GM18505 (cell line): ENCODE results near the gene TMEM170B.
"Not testable (repeated sequence)": the region's sequence is repeated elsewhere in the genome, so short reads cannot be mapped to it uniquely, and the experiment has no call there.

Experiments
- ATAC-seq: cut with Tn5 transposase; IDR thresholded peaks from one replicate; pipeline ENCODE4 v1.9.1; 2021; ENCODE audit not compliant: unreplicated experiment
- POLR2A ChIP-seq: IDR thresholded peaks from 4 replicates; pipeline ENCODE4 v1.6.1; 2011; ENCODE audit warnings: borderline replicate concordance; ENCODE audit not compliant: insufficient read depth, insufficient read length; ENCODE audit errors: extremely low read depth

Gene TMEM170B

GRCh38 chr6:11538819-11539468, 1.4 kb downstream of the TMEM170B start:
- TF ChIP-seq POLR2A: no peak
- ATAC-seq: no peak

DNA sequence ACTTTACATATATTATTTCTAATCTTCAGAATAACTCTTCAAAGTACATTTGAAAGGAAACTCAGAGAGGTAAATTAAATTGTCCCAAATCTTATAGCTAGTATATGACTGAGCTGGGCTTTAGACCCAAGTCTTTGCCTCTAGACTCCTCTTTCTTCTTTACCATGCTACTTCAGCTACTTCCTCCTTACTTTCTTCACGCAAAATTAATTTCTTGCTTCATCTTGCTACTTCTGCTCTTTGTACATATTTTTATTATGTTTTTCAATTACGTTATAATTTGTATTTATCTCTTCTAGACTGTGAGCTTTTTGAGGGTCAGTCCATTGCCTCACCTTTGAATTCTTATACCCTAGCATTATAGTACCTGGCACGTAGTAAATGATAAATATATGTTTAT, 5.3 kb downstream of the TMEM170B start:
- ATAC-seq: no peak
- no peak for TF ChIP-seq POLR2A

- ATAC-seq: no peak
- no peak for TF ChIP-seq POLR2A
These were observed 6.5 kb downstream of the TMEM170B start for GRCh38 chr6:11543919-11544518.

DNA sequence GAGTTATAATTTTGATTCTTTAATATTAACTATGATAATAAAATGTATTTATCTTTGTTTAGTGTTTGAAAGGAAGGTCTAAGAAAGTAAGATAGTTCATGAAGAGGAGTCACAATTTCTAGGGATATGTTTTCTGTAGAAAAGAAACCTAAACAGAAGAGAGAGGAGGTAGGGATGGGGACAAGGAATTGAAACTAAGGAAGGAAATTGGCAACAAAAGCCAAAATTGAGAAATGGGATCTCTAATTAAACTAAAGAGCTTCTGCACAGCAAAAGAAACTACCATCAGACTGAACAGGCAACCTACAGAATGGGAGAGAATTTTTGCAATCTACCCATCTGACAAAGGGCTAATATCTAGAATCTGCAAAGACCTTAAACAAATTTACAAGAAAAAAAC, 10.3 kb downstream of the TMEM170B start:
- ATAC-seq: not testable (repeated sequence)

GRCh38 chr6:11548578-11548977, 11.0 kb downstream of the TMEM170B start:
- ATAC-seq: not testable (repeated sequence)

- no peak for ATAC-seq
- no peak for TF ChIP-seq POLR2A
These were observed 13.5 kb downstream of the TMEM170B start for GRCh38 chr6:11551053-11551452.

DNA sequence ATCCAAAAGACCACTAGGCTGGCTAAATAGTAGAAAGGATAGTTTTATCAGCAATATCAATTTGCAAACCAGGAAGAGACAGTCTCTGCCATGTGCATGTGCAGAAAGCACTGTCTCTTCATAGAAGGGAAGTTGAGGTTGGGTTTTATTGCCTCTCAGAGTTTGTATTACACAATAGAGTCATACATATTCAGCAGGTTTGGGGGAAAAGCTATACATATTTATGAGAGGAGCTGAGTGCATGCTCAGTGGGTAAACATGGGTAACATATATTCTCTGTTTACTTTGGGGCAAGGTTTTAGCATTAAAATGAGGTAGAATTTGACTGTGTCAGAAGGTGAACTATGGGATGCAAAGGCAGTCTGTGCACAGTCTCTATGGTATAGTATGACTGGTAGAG, 14.9 kb downstream of the TMEM170B start:
- no peak for TF ChIP-seq POLR2A

GRCh38 chr6:11553824-11554223, 16.3 kb downstream of the TMEM170B start:
- no peak for ATAC-seq
- no peak for TF ChIP-seq POLR2A

More for the DNA sequence above, 14.9 kb downstream of the TMEM170B start:
- no peak for ATAC-seq

DNA sequence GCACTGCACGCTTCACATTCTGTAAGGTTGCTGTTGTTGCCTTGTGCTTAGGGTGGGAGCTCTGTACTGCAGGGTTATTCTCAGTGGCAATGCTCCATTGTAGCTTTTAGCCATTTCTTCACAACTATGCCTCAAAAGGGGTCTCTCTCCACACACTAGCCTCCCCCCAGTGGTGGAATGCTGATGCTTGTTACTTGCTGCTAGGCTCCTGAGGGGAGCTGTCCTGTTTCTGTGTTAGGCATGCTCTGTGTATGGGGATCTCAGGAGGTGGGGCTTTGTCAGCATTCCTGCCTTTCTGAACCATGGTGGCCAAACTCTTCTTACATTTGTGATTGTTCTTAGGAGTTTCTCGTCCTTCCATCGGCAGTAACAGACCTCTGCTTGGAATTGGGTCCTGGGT, 18.8 kb downstream of the TMEM170B start:
- ATAC-seq: no peak
- TF ChIP-seq POLR2A: no peak

DNA sequence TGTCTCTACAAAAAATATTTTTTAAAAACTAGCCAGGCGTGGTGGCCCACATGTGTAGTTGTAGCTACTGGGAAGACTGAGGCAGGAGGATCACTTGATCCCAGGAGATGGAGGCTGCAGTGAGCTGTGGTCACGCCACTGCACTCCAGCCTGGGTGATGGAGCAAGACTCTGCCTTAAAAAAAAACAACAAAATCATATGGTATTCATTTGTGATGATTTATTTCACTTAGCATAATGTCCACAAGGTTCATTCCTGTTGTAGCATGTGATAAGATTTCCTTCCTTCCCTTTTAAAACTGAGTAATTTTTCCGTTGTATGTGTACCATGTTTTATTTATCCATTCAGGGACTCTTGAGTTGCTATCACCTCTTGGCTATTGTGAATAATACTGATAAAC, 26.2 kb downstream of the TMEM170B start:
- no peak for TF ChIP-seq POLR2A
- no peak for ATAC-seq

DNA sequence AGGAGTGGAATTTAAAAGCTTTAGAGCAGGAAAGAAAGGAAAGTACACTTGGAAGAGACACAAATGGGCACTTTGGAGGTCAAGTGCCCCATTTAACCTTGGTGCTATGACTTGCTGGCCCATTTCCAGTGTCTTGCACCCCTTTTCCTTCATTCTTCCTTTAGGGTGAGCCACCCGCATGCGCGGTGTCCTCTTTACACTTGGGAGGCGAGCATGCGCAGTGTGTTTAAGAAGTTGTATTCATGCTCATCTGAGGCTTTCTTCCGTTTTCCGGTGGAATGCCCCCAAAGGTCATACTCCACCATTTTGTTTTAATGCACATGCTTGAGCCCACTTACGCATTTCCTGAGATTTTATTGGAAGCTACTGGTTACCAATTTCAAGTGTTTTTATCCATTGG, 29.1 kb downstream of the TMEM170B start:
- no peak for ATAC-seq
- TF ChIP-seq POLR2A: no peak

DNA sequence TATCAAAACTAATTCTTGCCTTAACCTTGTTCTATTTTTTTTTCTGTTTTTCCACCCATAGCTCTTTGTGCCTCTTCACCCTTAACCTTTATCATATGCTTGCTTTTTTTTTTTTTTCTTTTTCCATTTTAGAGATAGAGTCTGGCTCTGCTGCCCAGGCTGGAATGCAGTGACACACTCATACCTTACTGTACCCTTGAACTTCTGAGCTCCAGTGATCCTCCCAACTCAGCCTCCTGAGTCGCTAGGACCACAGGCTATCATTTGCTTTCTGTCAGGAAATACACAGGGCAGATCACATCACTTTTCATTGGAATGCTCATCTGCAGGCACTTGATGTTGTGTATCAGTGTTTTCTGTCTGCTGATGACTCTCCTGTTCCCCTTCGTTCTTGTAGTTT, 33.5 kb downstream of the TMEM170B start:
- no peak for ATAC-seq
- TF ChIP-seq POLR2A: no peak

DNA sequence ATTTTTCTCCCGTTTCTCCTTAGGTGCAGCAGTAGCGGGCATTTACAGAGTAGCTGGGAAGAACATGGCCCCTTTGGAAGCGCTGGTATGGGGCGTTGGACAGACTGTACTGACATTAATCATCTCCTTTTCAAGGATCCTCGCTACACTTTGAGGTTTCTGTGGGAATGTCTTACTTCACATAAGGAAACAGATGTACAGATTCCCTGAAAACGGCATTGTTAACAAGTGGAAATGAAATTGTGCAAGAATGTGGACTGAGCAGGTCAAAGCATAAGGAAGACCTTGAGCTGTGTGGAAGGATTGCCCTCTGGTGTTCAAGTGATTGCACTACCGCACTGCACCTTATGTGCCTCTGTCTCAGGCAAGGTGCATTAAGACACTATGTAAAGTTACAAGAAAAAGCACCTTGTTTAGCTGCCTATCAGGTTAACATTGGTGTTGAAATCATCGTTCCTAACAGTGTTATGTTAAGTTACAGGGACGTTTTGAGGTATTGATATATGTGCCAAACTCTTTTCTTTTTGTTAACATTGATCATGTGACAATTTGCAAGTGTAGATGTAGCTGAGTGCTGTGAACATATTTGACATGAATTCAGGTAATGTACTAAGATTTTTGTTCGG, 38.0 kb downstream of the TMEM170B start:
- peak; percentile 80 for ATAC-seq

GRCh38 chr6:11580686-11581405, 43.3 kb downstream of the TMEM170B start:
- ATAC-seq: no peak
- no peak for TF ChIP-seq POLR2A

More for the DNA sequence above, 38.0 kb downstream of the TMEM170B start:
- TF ChIP-seq POLR2A: no peak
